ENCODE data around the gene ANGEL1. TPM values are rescaled to one million over a fixed set of nuclear protein-coding genes. Genes with fewer than 3 reads are reported as not detected.

Gene ANGEL1
- total and polyA plus RNA-seq, 10 donors = 7.4 to 76.8 (median 47.2) TPM

- H3K4me3 ChIP-seq = no peak overlapping the region
- peaks cover 4 to 100% (median 55%) of the 10 kb centered on the region in 6 donors for H3K4me1 ChIP-seq
- intact Hi-C loops (cut with DNase I; ENCODE audit: low total_unique reads) = no loop called here
- H3K9me3 ChIP-seq = no peaks in the 10 kb centered on the region
- TF ChIP-seq POLR2AphosphoS5 (IDR thresholded peaks at IDR 0.05) (peak in 2 of 3 donors; percentile 38 to 55), POLR2A (IDR thresholded peaks at IDR 0.05) (no peak), CTCF (IDR thresholded peaks at IDR 0.05 in 8 of 11, conservative IDR thresholded peaks at IDR 0.05 in 3 of 11) (no peak)
- H3K36me3 ChIP-seq = peaks cover 0 to 66% (median 18%) of the 10 kb centered on the region in 6 donors
- H3K27me3 ChIP-seq (replicated peaks in 1 of 7) = peaks cover 0 to 1% (median 0%) of the 10 kb centered on the region in 7 donors
- peak; percentile 54 for DNase-seq
- H3K27ac ChIP-seq = peak overlapping the region in 6 of 8 donors; percentile 8 to 82 (median 38)
- 61 to 72% (median 65%) methylated on average over 8 to 9 of the region's 9 CpGs for WGBS, 5 donors
These were observed 35.0 kb downstream of the ANGEL1 start for GRCh38 chr14:76777721-76778120.

DNA sequence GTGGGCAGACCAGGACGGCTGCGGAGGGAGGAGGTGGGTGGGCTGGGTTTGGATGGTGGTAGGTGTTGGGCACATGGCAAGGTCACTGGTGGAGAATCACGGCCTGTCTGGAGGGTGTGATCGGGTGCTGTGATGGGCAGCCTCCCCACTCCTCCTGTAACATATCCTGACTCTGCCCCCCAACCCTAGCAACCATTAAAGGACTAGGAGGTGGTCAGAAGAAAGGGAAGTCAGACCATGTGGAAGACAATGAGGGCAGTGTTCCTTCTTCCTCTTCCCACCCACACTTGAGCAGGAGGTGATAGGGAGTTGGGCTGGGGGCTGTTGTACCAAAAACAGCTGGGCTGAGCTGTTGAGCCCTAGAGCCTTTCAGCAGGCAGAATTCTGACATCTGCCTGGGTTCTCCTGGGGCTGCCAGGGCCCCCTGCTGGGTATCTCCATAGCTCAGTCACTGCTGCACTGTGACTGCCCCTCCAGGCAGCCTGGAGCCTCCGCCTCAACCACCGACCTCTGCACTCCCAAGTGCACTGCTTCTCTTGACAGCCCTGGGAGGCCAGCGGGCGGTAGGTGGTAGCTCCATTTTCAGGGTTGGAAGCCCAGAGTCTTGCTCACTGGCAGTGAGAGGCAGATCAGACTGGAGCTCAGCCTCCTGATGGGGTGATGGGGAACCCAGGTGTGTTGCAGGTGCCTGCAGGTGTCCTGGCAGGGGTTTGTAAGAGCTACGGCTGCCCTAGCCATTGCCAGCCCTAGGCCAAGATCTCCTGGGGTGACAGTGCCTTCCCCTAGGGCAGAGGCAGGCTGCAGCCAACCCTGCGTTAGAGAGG lies 36.0 kb downstream of the ANGEL1 start:
- DNase-seq = peak; percentile 70
- H3K4me3 ChIP-seq = no peak overlapping the region
- intact Hi-C loops (cut with DNase I; ENCODE audit: low total_unique reads) = no loop called here
- no peak for TF ChIP-seq CTCF (IDR thresholded peaks at IDR 0.05 in 8 of 11, conservative IDR thresholded peaks at IDR 0.05 in 3 of 11)
- peak in 2 of 3 donors; percentile 38 to 65 for TF ChIP-seq POLR2AphosphoS5 (IDR thresholded peaks at IDR 0.05)
- TF ChIP-seq POLR2A (IDR thresholded peaks at IDR 0.05) = no peak
- H3K9me3 ChIP-seq = no peaks in the 10 kb centered on the region
- H3K27me3 ChIP-seq (replicated peaks in 1 of 7) = peaks cover 0 to 8% (median 0%) of the 10 kb centered on the region in 7 donors
- peaks cover 0 to 55% (median 8%) of the 10 kb centered on the region in 6 donors for H3K36me3 ChIP-seq
- peaks cover 7 to 100% (median 58%) of the 10 kb centered on the region in 6 donors for H3K4me1 ChIP-seq
- H3K27ac ChIP-seq = peak overlapping the region in 3 of 8 donors; percentile 39 to 82 (median 45)
- 81 to 89% (median 84%) methylated on average over 6 to 10 of the region's 10 CpGs for WGBS, 5 donors

DNA sequence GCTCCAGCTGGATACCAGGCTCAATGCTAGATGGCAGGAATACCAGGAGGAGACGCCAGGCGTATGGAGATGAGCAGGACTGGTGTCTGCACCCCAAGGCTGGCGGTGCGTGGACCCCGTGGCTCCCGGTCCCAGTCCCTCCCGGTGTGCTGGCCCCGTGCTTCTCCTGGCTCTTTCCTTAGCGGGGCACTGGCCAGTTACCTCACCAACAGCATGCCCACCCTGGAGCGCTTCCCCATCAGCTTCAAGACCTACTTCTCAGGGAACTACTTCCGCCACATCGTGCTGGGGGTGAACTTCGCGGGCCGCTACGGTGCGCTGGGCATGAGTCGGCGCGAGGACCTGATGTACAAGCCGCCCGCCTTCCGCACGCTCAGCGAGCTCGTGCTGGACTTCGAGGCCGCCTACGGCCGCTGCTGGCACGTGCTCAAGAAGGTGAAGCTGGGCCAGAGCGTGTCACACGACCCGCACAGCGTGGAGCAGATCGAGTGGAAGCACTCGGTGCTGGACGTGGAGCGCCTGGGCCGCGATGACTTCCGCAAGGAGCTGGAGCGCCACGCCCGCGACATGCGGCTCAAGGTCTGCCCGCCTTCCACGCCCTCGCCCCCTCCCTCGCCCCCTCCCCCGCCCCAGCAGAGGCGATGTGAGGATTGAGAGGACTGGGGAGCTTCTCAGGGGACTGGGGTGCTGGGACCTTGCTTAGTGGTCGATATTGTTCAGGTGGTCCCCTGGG lies 36.8 kb downstream of the ANGEL1 start:
- peak; percentile 73 for DNase-seq
- peak overlapping the region in 4 of 8 donors; percentile 14 to 82 (median 42) for H3K27ac ChIP-seq
- peaks cover 0 to 8% (median 0%) of the 10 kb centered on the region in 7 donors for H3K27me3 ChIP-seq (replicated peaks in 1 of 7)
- TF ChIP-seq POLR2AphosphoS5 (IDR thresholded peaks at IDR 0.05) = peak in 2 of 3 donors; percentile 60 to 75
- no peak for TF ChIP-seq POLR2A (IDR thresholded peaks at IDR 0.05)
- no peak for TF ChIP-seq CTCF (IDR thresholded peaks at IDR 0.05 in 8 of 11, conservative IDR thresholded peaks at IDR 0.05 in 3 of 11)
- intact Hi-C loops (cut with DNase I; ENCODE audit: low total_unique reads) = no loop called here
- peaks cover 0 to 47% (median under 1%) of the 10 kb centered on the region in 6 donors for H3K36me3 ChIP-seq
- WGBS, 5 donors = 92 to 95% (median 94%) methylated on average over 39 to 54 of the region's 54 CpGs
- no peaks in the 10 kb centered on the region for H3K9me3 ChIP-seq
- peaks cover 7 to 100% (median 61%) of the 10 kb centered on the region in 6 donors for H3K4me1 ChIP-seq
- H3K4me3 ChIP-seq = no peak overlapping the region
